ENCODE data around the gene ZBTB37. TPM values are rescaled to one million over a fixed set of nuclear protein-coding genes. Genes with fewer than 3 reads are reported as not detected.
"Not testable (repeated sequence)": the region's sequence is repeated elsewhere in the genome, so short reads cannot be mapped to it uniquely, and the experiment has no call there.

ZBTB37 gene, protein sequence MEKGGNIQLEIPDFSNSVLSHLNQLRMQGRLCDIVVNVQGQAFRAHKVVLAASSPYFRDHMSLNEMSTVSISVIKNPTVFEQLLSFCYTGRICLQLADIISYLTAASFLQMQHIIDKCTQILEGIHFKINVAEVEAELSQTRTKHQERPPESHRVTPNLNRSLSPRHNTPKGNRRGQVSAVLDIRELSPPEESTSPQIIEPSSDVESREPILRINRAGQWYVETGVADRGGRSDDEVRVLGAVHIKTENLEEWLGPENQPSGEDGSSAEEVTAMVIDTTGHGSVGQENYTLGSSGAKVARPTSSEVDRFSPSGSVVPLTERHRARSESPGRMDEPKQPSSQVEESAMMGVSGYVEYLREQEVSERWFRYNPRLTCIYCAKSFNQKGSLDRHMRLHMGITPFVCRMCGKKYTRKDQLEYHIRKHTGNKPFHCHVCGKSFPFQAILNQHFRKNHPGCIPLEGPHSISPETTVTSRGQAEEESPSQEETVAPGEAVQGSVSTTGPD
- total RNA-seq (2014; rRNA removed; shearing (Covaris generic)): 4.1 and 4.8 TPM in 2 replicates

DNA sequence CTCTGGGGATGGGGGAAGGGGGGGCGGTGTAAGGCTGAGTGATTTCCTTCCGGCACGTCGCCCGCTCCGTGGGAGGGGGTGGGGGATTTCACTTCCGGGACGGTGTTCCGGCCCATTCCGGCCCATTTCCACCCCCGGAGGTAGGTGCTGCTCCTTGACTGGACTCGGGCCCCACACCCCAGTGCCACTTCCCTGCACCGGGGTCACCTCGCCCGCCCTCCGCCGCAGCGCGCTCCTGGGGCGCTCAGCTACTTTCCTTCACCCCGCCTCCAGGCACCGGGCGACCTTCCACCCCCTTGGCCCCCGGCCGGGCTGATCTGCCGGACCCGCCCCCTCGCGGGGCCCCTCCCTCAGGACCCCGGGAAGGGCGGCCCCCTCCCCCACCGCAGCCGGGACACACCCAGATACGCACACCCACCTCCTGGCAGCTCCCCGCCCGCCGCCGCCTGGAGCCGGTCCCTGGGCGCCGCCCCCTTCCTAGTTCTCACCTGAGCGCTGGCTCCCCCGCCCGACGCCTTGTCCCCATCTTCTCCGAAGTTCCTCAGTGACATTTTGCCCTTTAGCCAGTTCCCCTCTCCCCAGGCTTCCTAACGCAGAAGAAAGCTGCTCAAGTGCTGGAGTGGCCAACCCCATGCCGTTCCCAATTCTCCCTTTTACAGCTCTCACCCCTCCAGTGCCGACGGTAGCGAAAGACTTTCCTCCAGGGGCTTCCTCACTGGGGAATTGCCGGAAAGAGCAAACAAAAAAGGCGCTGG lies at the start of gene ZBTB37:
ZBTB37 (plus strand) TSS at position 115 of the 755 bp plus-strand sequence. CDS start 1,846 bp downstream, outside the sequence.
- peak; percentile 80 for DNase-seq (ENCODE audit: low read depth)

DNA sequence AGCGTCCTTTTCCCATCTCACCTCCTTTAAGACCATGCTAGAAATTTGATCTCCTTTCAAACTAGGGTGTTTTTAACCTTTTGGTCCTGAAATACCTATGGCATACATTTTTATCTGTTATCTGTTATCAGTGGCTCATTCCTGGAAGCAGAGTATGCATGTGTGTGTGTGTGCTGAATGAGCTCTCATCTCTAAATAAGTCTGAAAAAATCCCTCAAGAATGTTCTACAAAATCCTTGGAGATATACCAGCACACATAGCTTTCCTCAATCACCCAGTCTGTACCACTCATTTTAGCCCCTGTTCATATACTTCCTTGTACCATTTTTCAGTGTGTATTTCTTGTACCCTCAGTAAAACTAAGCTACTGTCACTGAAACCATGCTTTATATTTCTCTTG lies 49.7 kb upstream of the ZBTB37 start:
- DNase-seq (ENCODE audit: low read depth): no peak

DNA sequence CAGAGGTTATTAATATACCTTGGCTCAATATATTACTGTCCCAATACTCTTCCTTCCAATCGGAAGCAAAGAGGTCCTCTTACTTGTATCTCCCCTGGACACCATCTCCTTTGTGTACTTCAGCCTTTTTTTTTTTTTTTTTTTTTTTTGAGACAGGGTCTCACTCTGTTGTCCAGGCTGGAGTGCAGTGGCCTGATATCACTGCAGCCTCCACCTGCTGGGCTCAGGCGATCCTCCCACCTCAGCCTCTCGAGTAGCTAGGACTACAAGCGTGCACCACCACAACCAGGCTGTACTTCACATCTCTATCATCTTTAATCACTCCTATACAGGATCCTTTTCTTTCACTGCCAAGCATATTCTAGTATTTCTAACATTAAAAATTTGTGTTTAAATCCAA lies 46.5 kb upstream of the ZBTB37 start:
- DNase-seq (ENCODE audit: low read depth): no peak

DNA sequence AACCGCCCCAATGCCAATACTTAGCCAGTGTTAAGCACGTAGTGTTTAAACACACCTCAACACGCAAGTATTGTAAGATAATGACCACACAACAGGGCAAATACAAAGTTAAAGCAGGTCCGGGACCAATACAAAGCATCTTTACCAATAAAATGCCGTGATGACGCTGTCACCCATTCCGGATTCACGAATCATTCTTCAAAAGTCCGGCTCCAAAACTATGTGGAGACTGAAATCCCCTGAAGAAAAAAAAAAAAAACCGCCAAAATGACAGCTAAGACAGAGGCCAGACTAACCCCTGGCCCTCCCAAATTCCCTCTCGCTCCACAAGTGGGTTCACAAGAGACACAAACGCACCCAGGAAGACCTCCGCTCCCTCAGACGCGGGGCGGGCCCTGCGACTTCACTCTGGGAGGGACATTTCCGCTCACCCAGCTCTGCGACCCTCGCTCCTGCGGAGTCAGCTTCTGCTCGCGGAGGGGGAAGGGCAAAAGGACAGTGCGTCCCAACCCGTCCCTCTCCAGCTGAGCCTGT lies 44.3 kb upstream of the ZBTB37 start:
- DNase-seq (ENCODE audit: low read depth): no peak

DNA sequence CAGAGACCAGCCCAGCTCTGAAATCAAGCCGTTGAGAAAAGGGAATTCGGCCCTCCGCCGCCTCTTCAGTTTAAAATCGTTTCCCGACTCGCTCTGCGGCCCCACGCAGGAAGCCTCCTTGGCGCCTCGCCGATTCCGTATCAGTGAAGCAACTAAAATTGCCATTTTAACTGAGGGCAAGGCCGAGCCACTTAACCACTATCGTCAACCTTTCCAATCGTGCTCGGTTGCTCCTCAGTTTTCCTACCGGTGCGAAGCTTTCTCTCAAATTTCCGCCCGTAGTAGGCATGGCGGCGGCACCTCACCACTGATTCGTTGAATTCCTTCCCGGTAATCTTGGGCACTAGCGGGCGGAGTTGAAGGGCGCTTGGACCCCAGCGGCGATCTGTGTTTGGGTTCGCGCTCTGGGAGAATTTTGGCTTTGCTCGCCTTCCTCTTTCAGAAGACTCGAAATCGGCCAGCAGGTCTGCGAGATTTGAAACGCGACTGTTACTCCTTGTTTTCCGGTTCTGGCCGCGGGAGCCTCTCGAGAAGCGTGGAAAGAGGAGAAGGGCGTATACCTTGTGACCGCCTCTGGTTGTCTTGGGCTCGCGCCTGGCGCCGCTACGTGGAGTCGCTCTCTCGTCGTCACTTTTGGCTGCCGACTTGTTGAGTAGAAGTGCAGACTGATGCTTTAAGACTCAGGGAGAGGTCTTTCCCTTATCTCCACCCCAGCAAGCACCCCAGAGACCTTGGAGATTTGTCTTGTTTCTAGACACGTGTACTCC lies 43.7 kb upstream of the ZBTB37 start, which contains the start of the genes CENPL and DARS2:
CENPL (minus strand) TSS at position 569 of the 767 bp plus-strand sequence. CDS start 13,584 bp downstream, outside the sequence.
DARS2 (plus strand) TSS at position 359 of the 767 bp plus-strand sequence. CDS start 557 bp downstream, outside the sequence.
- DNase-seq (ENCODE audit: low read depth): peak; percentile 98

DNA sequence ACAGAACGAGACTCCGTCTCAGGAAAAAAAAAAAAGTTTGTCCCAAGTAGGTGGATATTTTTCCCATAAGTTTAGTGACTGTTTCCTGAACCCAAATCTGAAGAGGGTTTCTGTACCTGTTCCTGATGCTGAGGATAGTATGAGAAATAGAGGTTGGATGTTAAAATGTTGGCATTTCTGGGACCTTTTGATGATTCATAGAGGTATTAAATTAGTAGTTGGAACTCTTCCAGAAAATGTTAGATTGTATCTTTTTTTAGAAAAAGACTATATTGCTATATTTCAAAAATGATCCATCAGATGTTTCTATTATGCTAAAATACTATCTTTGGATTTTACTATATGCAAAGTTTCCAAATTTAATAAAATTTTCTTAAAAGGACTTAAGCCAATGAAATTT lies 40.6 kb upstream of the ZBTB37 start:
- peak; percentile 9 for DNase-seq (ENCODE audit: low read depth)

DNA sequence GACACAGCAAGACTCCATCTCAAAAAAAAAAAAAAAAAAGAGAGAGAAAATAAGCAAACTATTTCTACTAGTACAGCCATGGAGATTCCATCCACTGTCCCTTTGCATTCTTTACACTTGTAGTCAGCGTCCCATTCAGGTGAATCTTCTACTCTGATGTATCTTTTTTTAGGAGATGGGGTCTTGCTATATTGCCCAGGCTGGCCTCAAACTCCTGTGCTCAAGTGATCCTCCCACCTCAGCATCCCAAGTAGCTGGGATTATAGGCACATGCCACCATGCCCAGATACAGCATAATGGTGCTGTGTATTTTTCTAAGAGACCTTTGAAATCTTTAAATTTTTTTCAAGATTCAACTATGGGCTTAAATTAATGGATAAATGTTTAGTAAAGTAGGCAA lies 35.4 kb upstream of the ZBTB37 start:
- DNase-seq (ENCODE audit: low read depth): no peak

DNA sequence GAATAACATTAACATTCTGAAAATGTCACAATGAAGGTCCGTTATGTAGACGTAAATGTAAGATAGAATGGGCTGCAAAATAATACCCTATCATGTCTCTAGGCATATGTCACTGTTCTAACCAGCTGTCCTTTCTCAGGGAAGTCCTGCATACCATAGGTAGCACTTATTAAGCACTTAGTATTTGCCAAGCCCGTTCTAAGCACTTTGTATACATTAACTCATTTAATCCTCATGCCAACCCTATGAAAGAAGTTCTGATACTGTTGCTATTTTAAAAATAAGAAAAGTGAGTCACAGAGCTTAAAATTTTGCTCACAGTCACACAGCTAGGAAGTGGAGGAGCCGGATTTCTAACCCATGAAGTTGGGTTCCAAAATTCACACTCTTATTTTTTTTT lies 16.1 kb upstream of the ZBTB37 start:
- DNase-seq (ENCODE audit: low read depth): no peak

DNA sequence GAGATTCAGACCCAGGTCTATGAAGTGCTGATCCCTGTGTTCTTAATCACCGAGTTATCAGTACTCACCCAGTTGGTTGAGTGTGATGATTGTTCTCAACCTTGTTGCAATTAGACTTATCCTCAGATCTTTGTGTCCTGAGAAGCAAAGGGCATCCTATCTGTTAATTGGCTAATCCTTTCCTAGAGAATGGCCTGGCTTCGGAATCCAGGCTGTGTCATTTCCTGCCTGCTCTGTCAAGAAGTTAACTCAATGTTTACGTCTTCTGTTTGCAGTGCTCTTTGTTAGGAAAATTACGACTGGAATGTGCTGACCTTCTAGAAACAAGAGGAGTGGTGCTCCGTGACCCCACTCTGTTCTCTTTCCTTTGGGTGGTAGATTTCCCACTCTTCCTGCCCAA lies 15.1 kb upstream of the ZBTB37 start:
- DNase-seq (ENCODE audit: low read depth): peak; percentile 71

DNA sequence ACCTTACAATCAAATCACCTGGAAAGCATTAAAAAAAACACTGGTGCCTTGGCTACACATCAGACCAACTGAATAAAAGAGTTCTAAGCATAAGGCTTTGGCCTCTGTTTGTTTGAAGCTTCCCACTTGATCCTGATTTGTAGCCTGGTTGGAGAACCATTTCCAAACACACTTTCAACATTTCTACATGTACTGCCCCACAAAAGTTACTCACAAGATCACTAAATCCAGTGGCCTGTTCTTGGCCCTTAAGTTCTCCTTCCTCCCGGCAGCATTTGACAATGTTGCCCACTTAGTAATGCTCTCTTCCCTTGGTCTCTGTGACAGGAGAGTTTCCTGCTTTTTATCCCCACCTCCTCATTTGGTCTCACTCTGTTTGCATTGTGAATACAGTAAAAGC lies 12.2 kb upstream of the ZBTB37 start:
- no peak for DNase-seq (ENCODE audit: low read depth)

DNA sequence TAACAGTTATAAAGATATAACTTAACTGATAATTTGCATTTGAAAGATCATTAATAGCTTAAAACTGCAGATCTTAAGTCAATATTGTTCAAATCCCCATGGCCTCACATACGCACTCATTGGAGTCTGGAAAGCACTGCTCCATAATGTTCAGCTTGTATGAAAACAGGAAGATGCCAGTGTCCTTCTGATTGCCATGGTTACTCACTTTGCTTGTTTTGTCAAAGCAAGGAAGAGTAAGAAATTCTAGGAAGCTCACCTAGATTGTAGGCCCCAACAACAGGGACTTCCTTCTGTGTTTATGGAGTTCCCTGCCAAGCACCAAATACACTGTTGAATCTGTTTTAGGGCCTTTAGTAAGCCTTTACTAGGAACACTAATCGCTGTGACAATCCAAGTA lies 11.3 kb upstream of the ZBTB37 start:
- no peak for DNase-seq (ENCODE audit: low read depth)

DNA sequence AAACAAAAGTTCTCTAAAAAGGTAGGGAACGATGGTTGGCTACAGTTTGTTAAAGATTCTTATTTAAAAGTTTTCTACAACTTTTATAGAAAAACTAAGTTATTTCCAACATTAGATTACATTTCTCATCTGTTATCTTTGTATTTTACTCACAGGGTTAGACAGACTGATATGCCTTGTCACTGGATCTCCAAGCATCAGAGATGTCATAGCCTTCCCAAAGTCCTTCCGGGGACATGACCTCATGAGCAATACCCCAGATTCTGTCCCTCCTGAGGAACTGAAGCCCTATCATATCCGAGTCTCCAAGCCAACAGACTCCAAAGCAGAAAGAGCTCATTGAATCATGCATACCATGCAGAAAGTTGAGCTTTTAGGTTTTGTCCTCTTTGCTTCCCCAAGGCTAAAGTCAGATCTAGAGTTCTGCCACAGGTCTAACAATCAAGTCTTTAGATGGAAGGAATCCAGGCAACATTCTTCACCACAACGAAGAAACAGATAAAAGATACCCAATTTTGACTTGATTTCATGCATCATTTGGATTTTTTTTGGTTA lies 10.7 kb upstream of the ZBTB37 start:
- no peak for DNase-seq (ENCODE audit: low read depth)

DNA sequence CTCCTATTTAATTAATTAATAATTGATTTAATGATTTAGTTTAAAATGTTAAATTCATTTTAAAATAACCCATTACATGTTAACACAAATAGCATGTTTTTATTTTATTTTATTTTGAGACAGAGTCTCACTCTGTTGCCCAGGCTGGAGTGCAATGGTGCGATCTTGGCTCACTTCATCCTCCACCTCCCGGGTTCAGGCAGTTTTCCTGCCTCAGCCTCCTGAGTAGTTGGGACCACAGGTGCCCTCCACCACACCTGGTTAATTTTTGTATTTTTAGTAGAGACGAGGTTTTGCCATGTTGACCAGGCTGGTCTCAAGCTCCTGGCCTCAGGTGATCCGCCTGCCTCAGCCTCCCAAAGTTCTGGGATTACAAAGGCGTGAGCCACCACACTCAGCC lies 8.6 kb upstream of the ZBTB37 start:
- not testable (repeated sequence) for DNase-seq (ENCODE audit: low read depth)

DNA sequence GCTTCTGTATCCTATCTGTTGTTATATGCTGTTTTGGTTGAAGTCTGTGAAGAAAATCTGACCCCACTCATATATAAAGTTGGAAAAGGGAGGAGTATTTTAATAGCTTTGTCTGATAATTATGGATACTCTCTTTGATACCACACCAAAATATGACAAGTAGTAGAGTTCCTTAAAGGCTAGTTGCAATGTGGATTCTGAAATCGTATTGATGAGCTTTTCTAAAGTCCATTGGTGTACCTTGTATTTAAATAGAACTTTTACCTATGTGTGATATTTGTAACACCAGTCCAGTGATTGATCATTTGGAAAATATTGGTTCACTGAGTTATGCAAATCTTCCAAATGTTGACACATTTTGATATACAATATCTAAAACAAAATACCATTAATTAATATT lies 8.1 kb upstream of the ZBTB37 start:
- no peak for DNase-seq (ENCODE audit: low read depth)

DNA sequence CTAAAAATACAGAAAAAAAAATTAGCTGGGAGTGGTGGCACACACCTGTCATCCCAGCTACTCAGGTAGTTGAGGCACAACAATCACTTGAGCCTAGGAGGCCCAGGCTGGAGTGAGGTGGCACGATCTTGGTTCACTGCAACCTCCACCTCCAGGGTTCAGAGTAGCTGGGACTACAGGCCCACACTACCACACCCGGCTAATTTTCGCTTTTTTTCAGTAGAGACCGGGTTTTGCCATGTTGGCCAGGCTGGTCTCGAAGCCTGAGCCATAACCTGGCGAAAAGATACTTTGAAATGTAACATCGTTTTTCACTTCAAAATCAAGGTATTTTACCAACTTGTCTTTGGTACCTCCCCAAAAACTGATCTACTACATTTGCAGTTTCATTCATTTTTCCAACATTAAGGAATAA lies 6.4 kb upstream of the ZBTB37 start:
- DNase-seq (ENCODE audit: low read depth): no peak

DNA sequence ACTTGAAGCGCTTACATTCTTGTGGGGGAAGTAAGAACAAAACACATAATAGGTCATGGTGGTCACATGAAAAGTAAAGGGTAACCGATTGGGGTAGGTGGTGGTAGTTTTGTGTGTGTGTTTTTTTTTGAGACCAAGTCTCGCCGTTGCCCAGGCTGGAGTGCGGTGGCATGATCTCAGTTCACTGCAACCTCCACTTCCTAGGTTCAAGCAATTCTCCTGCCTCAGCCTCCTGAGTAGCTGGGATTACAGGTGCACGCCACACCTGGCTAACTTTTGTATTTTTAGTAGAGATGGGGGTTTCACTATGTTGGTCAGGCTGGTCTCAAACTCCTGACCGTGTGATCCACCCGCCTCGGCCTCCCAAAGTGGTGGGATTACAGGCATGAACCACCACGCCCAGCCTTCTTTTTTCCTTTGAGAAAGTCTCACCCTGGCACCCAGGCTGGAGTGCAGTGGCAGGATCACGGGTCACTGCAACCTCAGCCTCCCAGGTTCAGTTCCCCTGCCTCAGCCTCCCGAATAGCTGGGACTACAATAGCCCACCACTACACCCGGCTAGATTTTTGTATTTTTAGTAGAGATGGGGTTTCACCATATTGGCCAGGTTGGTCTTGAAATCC lies 5.9 kb upstream of the ZBTB37 start:
- not testable (repeated sequence) for DNase-seq (ENCODE audit: low read depth)

DNA sequence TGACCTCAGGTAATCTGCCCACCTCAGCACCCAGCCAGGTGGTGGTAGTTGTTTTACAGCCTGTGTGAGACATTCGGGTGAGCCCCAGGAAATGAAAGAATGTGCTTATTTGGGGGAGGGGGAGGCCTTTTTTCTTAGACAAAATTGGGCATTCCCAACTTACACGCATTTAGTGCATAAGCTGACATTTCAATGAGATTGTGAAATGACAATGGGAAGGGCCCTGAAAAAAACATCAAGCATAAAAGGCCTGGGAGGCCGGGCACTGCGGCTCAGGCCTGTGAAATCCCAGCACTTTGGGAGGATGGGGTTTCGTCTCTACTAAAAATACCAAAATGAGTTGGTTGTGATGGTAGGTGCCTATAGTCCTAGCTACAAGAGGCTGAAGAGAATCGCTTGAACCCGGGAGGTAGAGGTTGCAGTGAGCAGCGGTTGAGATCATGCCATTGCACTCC lies 5.4 kb upstream of the ZBTB37 start:
- DNase-seq (ENCODE audit: low read depth): no peak

DNA sequence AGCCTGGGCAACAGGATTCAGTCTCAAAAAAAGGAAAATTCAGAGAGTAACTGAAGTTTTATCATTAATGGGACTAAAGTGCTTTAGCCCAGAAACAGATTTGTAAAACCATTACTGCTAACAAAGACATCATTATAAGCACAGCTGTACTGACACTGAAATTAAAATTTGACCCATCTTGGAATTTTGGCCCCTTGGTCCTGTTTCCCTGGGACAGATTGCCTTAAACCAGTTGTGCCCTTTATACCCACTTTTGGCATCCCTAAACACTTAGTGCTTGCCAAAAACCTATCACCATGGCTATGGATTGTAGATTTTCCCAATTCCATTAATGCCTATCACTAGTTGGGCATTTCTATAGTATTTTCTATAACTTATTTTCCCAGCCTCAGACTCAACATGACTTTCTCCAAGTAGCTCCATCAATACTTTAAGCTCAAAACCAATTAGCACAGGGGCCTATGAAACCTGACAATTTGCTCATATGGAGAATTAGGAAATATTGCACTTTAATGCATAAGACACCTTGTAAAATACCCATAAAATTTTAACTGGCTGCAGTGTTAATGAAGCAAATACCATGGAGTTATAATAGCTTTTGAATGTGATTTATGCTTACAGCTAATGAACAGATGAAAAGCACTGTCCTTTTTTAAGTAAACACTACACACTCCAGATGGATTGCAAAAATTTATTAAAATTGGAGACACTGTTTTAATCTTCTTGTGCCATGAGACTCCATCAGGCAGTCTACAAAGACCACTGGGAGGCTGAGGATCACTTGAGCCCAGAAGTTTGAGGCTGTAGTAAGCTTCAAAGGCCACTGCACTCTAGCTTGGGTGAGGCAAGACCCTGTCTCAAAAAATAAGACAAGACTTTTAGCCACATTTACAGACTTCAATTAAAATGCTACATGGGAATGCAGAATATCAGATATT lies 4.7 kb upstream of the ZBTB37 start:
- no peak for DNase-seq (ENCODE audit: low read depth)

DNA sequence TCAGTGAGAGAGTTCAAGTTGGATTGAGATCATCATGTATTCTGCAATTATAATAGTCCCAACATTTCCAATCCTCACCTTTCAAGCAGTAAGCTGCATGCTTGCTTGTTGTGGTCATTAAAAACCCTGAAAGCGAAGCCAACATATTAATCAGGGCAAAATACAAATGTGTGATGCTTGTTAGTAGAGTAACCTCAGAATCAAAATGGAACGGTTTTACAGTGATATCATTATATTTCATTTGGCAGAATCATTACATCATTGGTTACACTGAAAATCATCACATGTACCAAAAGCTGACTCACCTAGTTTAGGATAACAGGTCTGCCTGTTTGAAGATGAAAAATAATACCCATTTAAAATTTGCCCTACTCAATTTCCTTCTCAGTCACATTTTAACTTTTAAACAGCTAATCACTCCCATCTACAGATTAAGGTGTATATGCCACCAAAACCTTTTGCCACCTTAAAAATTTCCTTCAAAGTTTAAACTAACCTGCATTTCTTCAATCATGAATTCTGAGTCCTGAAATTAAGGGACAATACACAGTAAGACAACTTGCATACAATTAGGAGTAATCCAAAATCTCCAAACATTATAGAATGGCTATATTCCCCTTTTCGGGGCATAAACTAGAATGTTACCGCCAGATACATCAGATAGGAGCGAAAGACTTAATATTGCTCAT lies 3.9 kb upstream of the ZBTB37 start:
- no peak for DNase-seq (ENCODE audit: low read depth)

Measured in M059J (cell line).